Left ventricle myocardium superior (tissue), 1 donor: ENCODE results near the gene PTPRM. TPM values are rescaled to one million over a fixed set of nuclear protein-coding genes. Genes with fewer than 3 reads are reported as not detected.

Experiments used
- ATAC-seq: fragments of 200-7000 bp; cut with Tn5 transposase; one replicate; pipeline ENCODE4 v1.9.1; 2020; ENCODE audit warnings: mild to moderate bottlenecking, moderate library complexity
- DNase-seq: peaks from one replicate; pipeline ENCODE4 v3.0.0-alpha.2; 2020
- intact Hi-C: fragments of 100-400 bp; cut with micrococcal nuclease; formaldehyde crosslinking; loops from one replicate; pipeline ENCODE4 v1.11.0; 2022
- total RNA-seq: library from RNA; stranded (reverse); fragmentation: NEBNext Ultra II Directional; extraction: Animal tissue kit (Norgen Biotek cat#: 25700); gene quantifications from one replicate; pipeline ENCODE4 v1.2.1, GENCODE V29; 2021
- donor health status: DM: no; HTN: yes; CAD: no; lungs with severe emphysema.

PTPRM gene
- total RNA-seq, 1 donor from 2014 or later, result 100 TPM

DNA sequence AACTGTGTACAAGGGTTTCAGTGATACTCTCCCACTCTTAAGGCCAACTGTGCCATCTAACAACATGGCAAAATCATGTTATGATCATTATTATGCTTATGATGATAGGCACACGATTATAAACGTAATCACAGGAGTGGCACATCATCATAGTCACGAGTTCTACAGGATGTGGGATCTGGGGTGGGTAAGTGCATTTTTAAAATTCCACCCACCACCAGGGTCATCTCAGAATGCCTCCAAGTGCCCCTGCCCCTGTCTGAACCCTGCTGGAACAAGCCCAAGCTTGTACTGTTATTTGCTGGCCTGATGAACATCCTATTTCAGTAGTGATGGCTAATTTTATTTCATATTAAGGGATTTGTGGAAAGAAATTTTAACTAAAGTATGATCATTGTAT, 117.8 kb downstream of the PTPRM start:
- DNase-seq, result no peak
- intact Hi-C loops, result loop anchor here (2.0 kb wide), 1 partner anchor 28 kb away; no protein-coding TSS in a partner anchor
- ATAC-seq, result no peak

DNA sequence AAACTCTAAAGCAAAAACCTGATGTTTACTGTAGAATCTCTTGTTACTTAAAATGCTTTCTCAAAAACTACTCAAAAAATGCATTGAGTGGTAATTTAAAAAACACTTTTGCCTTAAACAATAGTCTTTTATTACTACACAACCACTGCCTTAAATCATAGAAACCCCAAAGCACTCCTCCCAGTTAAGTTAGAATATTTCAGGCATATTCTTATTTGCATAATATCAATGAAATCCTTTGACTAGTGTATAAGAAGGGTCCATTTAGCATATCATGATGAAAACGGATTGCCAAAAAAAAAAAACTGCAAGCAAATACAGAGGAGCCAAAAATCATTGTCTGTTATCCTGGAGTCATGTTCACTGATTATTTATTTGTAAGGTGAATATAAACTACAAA, 119.2 kb downstream of the PTPRM start:
- DNase-seq (no peak), ATAC-seq (no peak)
- intact Hi-C loops, result no loop called here

DNA sequence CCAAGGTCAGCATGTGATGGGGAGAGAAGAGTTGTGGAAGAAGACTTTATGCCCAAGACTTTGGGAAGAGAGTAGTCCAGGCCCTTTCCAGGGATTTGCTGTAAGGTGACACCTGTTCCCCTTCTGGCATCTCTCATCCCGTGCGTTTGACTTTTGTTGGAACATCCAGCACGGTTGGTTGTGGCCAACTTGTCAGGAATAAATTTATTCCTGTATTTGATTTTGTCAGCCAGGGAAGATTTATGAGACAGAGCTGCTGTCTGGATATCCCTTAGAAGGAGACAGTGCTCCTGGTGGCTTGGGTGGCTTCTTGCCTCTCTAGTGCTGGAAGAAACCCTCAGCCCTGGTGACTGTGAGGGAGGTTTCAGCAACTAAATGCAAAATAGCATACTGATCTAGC, 121.5 kb downstream of the PTPRM start:
- intact Hi-C loops, result no loop called here
- ATAC-seq, result no peak

DNA sequence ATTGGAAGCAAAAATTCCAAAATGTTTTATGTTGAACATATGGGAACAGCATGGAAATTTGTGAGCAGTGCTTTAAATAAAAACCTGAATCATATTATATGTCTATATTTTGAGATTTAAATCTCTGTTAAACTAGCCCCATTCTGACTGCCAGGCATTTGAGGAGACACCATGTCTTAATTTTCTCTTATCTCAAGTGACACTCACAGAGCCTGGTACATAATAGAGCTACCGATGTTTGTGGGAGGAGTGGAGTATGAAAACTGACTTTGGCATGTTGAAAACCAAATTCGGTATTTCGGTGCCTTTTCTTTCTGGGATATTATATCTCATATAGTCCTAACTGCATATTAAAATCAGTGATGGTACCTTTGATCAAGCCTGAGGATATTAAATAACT, 124.1 kb downstream of the PTPRM start:
- DNase-seq (no peak), ATAC-seq (peak; percentile 53)
- intact Hi-C loops, result no loop called here

More for the DNA sequence above, 121.5 kb downstream of the PTPRM start:
- DNase-seq, result no peak

DNA sequence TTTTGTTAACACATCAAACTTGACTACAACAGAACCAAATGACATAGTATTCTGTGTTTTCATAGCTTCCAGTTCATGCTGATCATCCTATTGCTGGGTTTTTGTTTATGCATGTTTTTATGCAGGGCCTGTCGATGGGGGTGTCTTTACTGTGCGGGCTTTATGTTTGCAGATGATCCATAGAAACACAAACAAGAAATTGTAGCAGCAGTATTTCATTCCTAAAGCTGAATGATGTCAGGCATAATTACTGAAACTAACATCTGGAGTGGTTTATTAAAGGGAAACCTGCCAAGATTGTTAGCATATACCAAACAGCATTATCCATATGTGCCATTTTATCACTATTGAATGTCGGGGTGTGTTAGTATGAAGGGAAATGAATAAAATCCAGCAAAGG, 129.7 kb downstream of the PTPRM start:
- ATAC-seq, result no peak
- DNase-seq, result no peak
- intact Hi-C loops, result no loop called here

DNA sequence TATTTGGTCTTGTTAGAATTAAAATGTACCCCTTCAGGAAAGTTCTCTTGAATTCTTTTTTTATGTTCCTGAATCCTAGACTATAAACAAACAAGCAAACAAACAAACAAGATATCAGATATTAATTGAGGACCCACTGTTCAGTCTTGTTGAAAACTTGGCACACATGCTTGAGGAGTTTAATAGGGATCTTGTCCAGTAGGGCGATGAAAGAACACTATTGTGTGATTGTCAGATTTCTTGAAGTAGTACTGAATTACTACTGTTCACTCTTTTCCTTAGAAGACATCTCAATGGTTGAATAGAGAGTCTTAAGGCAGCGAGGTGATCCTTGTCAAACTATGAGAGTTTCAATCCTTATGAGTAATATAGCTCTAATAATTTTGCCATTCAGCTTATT, 130.2 kb downstream of the PTPRM start:
- no peak for ATAC-seq
- DNase-seq, result no peak
- intact Hi-C loops, result no loop called here

DNA sequence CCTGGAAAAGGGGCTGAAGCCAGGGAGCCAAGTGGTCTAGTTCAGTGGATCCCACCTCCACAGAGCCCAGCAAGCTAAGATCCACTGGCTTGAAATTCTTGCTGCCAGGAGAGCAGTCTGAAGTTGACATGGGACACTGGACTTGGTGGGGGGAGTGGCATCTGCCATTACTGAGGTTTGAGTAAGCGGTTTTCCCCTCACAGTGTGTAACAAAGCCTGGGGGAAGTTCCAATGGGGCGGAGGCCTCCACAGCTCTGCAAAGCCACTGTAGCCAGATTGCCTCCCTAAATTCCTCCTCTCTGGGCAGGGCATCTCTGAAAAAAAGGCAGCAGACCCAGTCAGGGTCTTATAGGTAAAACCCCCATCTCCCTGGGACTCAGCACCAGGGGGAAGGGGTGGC, 144.4 kb downstream of the PTPRM start:
- intact Hi-C loops, result no loop called here
- ATAC-seq (no peak), DNase-seq (no peak)

DNA sequence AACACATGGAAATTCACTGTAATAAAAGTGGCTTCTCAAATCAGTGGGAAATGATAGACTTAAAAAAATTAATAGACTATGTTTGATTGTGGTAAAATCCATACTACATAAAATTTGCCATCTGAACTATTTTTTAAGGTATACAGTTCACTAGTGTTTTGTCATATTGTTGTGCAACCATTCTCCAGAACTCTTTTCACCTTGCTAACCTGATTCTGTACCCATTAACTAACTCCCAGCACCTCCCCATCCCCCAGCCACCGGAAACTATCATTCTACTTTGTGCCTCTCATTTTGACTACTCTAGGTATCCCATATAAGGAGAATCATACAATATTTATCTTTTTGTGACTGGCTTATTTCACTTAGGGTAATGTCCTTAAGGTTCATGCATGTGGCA, 153.3 kb downstream of the PTPRM start:
- DNase-seq, result no peak
- no peak for ATAC-seq
- intact Hi-C loops, result no loop called here

DNA sequence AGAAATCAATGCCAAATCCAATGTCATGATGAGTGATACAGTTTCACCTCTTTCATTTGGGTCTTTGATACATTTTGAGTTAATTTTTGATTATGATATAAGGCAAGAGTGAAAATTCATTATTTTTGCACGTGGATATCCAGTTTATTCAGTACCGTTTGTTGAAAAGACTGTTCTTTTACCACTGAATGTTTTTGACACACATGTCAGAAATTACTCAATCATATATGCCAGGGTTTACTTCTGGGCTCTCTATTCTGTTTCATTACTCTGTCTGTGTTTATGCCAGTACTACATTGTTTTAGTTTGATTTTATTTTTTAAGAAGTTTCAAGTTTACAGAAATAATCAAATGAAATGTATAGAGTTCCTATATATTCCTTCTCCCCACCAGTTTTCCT, 154.4 kb downstream of the PTPRM start:
- no peak for DNase-seq
- intact Hi-C loops, result no loop called here
- no peak for ATAC-seq

DNA sequence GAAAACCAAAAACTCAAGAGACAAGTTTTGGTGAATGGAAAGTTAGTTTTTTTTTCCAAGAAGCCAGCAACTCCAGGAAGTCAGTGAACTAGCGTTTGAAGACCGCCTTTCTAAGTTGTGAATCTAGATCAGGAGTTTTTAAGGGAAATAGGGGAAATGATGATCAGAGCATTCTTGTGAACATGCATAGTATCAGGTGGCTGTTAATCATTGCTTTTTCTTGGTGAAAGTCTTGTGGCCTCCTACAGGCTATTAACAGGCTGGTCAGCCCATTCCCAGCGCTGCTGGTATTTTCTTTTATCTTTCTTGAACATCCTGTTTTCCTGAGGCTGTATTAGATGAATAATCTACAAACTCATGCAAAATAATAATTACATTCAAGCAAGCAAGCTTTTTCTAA, 155.8 kb downstream of the PTPRM start:
- ATAC-seq (no peak), DNase-seq (no peak)
- intact Hi-C loops, result no loop called here

DNA sequence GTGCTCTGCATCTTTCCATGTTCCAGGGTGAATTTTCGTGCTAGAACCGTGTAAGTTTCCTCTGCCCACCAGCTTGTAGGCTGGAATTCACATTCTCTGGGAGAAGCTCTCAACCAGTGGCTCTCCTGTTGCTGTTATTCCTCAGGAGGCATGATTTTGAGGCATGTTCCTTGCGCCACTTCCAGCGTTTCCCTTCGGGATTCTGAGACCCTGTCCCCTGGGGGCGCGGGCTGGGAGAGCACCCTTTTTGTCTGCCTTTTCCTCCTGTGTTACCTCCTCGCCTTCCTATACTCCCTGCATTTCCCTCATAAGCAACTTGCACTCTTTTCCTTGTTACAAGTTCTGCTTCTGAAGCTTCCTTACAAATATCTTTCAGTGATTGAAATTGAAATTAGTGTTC, 156.4 kb downstream of the PTPRM start:
- no peak for DNase-seq
- intact Hi-C loops, result no loop called here
- ATAC-seq, result no peak

DNA sequence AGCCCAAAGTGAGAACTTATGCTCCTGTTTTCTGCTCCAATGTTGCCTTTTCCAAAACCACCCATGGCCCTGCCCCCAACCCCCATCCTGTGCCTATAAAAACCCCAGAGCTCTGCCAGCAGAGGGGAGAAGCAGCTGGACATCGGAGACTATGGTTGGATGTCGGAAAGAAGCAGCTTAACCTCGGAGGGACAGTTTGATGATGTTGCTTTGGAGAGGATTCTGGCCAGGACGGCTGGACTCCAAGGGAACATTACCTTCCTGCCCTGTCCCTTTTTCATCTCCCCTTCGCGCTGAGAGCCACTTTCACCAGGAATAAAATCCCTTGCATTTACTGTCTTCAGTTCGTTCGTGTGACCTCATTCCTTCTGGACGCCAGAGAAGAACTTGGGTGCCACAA, 158.4 kb downstream of the PTPRM start:
- DNase-seq (no peak), ATAC-seq (peak; percentile 10)
- intact Hi-C loops, result no loop called here

DNA sequence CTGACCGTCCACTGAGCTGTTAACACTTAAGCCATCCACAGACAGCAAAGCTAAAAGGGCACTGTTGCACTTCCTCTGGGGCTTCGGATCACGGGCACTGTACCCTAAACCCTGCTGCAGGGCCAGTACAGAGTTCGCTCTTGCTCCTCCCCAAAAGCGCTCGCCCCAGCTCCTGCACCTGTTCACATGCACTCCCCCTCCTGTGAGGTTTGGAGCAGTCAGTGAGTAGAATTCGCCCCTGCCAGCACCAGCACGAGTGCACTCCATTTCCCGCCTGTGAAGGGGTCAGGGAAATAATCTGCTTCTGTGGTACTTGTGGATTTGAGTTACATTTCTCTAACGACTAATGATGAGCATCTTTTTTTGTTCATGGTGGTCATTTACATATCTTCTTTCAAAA, 158.8 kb downstream of the PTPRM start:
- DNase-seq (no peak), ATAC-seq (no peak)
- intact Hi-C loops, result no loop called here

DNA sequence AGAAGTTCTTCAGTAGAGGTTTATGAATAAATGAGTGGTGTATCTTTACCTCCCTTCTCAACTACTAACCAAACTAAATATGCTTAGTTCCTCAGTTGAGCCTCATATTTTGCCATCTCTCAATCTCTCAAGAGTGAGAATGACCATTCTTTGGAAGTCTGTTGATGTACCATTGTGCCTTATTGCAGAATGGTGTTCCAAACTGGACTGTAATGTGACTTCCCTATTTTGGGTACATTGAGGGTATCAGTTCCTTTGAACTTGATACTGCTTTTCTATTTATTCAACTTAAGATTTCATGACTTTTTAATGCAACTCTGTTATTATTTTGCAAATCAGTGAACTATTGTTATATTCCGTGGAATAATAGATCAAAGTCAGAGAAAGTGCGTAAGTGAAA, 159.4 kb downstream of the PTPRM start:
- intact Hi-C loops, result no loop called here
- DNase-seq (no peak), ATAC-seq (no peak)

DNA sequence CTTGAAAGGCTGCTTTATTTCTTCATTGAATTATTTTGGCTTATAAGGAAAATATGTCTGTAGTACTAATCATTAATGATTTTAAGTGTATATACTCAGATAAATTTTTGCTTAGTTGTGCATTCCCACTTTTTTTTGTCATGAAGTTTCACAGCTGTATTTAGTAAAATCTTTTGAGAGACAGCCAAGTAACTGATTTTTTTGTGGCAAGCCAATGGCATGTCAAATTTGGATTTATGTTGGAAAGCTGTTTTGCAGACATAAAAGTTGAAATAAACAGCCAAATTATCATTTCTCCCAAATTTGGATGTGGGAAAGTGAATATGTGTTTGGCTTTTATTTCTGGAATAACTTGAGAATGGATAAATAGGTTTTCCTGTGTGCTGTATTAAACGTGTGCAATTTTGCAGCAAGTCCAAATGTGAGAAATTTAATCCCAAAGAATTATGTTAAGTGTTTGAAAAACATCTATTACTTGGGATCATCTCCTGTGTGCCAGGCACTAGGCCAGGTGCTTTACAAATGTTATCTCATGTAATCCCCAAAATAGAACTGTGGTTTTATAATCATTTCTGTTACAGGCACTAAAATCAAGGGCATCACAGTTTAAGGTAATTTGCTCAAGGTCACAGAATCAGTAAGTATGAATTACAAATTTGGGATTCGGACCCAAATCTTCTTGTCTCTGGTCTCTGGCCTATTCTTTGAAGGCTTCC, 160.4 kb downstream of the PTPRM start:
- peak; percentile 54 for ATAC-seq
- intact Hi-C loops, result no loop called here

DNA sequence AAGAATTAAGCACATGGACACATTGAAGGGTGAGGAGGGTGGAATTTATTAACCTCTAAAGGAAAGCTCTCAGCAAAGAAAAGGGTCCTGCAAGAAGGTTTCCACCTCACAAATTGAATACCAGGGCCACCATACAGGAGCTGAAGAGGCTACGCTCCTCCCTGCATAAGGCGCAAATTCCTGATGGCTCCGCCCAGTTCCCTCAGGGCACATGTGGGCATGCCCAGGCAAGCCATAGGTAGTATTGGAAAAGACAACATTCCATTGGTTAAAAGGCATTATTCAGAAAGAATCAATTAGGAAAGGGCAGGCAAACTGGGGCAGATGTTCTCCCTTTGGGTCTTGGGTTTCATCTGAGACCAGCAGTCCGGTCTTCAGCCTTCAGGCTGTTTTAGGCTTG, 161.2 kb downstream of the PTPRM start:
- intact Hi-C loops, result no loop called here
- ATAC-seq, result peak; percentile 20
- no peak for DNase-seq

More for the DNA sequence above, 160.4 kb downstream of the PTPRM start:
- no peak for DNase-seq

DNA sequence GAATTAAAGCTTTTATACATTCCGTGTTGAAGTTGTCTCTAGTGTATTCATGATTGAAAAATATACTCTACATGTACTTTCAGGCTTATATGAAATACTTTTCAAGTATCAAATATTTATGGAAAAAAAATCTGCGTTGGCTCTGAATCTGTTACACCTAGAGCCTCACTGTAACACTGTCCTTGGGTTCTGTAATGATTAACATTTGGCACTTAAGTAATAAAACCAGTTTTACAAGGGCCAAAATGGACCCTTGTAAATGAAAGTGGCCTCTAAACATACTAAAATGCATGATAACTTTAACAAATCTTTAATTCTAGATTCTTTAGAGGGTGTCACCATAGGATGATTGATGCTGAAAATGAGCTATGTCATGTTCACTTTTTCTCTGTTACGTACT, 162.8 kb downstream of the PTPRM start:
- ATAC-seq (no peak), DNase-seq (no peak)
- intact Hi-C loops, result no loop called here

DNA sequence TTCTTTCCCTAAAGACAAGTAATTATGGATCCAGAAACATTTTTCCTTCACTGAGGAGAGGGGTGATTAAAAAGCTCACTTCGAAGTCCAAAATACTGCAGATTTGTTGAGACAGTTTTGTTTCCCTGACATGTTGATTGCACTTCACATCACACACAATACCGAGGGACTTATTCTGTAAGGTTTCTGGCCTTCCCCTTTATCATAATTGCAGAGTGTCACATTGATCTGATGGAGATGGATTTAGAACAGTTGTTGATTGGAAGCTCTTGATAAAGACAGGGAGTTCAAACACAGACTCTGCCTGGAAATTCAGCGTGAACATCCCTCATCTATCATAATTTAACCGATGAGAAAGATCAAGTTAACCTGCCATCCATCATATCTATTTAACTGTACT, 163.6 kb downstream of the PTPRM start:
- no peak for DNase-seq
- no peak for ATAC-seq
- intact Hi-C loops, result no loop called here

DNA sequence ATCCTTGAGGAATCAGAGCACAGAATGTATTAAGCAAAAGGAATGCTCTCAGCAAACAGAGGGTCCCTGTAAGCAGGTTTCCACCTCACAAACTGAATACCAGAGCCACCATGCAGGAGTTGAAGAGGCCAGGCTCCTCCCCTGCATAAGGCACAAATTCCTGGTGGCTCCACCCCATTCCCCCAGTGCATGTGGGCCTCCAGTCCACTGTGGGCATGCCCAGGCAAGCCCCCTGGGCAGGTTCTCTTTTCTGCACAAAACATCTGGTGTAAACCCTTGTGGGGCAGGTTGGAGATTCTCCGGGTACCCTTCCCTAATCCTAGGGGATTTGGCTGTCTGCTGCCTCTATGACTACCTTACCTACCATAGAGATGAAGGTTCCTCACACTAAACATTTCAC, 166.5 kb downstream of the PTPRM start:
- intact Hi-C loops, result no loop called here
- ATAC-seq (no peak), DNase-seq (no peak)

DNA sequence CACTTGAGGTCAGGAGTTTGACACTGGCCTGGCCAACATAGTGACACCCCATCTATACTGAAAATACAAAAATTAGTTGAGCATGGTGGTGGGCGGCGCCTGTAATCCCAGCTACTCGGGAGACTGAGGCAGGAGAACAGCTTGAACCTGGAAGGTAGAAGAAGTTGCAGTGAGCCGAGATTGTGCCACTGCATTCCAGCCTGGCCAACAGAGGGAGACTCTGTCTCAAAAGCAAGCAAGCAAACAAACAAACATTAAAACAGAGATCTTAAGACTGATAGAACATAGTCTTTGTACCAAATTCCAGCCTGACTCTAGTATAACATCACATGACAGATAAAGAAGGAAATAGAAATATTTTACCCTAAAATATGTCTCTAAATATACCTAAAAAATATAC, 168.1 kb downstream of the PTPRM start:
- no peak for DNase-seq
- ATAC-seq, result no peak
- intact Hi-C loops, result no loop called here

DNA sequence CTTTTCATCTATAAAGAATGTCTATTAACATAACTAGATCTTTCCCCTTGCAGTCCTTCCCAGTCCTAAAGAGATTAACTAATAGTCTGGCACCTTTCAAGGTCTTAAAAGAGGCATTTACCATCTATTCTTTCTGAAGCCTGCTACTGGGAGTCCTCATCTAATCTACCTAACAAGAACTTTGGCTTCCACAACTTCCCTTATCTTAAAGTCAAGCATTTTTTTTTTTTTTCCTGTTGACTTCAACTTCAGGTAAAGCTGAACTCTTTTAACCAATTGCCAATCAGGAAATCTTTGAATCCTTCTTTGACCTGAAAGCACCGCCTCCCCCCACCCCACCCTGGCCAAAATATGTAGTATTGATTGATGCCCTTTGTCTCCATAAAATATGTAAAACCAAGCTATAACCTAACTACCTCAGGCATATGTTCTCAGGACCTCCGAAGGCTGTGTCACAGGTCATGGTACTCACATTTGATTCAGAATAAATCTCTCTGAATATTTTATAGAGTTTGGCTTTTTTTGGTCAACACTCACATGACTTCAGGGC, 168.6 kb downstream of the PTPRM start:
- ATAC-seq, result no peak

More for the DNA sequence above, 168.6 kb downstream of the PTPRM start:
- no peak for DNase-seq
- intact Hi-C loops, result no loop called here
